ENCODE results near the gene SPATA3.

DNA sequence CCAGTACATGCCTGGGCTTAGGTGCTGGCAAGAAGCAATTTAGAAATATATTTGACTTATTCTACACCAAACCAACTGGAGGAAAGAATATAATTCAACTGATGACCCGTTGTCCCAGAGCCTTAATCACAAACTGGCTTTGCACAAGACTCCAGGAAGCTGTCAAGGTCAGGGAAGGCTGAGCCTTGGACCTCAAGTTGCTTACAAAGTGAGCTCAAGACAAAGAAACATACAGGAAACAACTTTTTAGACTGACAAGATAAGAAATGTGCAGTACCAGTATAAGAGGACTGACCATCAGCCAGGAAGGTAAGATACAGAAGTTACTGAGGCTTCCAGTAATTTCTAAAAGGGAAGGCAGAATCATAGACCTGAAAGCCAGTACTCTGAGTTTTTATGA, 35.9 kb upstream of the SPATA3 start:
- TF ChIP-seq, protein P1, sequence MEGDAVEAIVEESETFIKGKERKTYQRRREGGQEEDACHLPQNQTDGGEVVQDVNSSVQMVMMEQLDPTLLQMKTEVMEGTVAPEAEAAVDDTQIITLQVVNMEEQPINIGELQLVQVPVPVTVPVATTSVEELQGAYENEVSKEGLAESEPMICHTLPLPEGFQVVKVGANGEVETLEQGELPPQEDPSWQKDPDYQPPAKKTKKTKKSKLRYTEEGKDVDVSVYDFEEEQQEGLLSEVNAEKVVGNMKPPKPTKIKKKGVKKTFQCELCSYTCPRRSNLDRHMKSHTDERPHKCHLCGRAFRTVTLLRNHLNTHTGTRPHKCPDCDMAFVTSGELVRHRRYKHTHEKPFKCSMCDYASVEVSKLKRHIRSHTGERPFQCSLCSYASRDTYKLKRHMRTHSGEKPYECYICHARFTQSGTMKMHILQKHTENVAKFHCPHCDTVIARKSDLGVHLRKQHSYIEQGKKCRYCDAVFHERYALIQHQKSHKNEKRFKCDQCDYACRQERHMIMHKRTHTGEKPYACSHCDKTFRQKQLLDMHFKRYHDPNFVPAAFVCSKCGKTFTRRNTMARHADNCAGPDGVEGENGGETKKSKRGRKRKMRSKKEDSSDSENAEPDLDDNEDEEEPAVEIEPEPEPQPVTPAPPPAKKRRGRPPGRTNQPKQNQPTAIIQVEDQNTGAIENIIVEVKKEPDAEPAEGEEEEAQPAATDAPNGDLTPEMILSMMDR (optimal IDR thresholded peaks at IDR 0.05 in 1 of 3, IDR thresholded peaks at IDR 0.05 in 1 of 3, conservative IDR thresholded peaks at IDR 0.05 in 1 of 3; ENCODE audit: extremely low read depth in 1 of 3, insufficient read depth in 2 of 3, low read length in 3 of 3), result no peak
- TF ChIP-seq EZH2 (IDR thresholded peaks at IDR 0.05; ENCODE audit: low read length), result no peak

Measured in keratinocyte (primary cell).